H1 (cell line): ENCODE measurements around the gene AK2. TPM values are rescaled to one million over a fixed set of nuclear protein-coding genes. Genes with fewer than 3 reads are reported as not detected.

Source experiments
- CTCF ChIA-PET: fragments of 300-600 bp; sonication (Branson Sonifier 250); formaldehyde crosslinking; loops from one replicate; lab custom pipeline; 2021; ENCODE audit not compliant: partially characterized antibody; lab: Charles Lee
- POLR2A ChIA-PET: fragments of 300-600 bp; sonication (Branson Sonifier 250); formaldehyde crosslinking; loops from one replicate; lab custom pipeline; 2021; ENCODE audit warnings: inconsistent platforms; ENCODE audit not compliant: partially characterized antibody; lab: Charles Lee
- DNase-seq, 2 experiments: peaks; one replicate each; pipeline versions ENCODE4 v3.0.0 to v3.0.0-alpha.2; 2010 to 2022; ENCODE audit warnings: low spot score in 2 of 2, low read depth in 1 of 2, mixed read lengths in 1 of 2
- FAIRE-seq: peaks from 2 replicates; lab custom pipeline; 2011; peaks lifted over from hg19 to GRCh38; lab: Jason Lieb, UNC
- H2AFZ ChIP-seq: 2 replicates; pipeline ENCODE4 v1.8.1; 2012; ENCODE audit warnings: low read length, inconsistent platforms
- H2AK5ac ChIP-seq: 2 replicates; pipeline ENCODE4 v1.6.1; 2013; ENCODE audit warnings: low read depth, low read length
- H2BK120ac ChIP-seq: replicated peaks from 2 replicates; pipeline ENCODE3; 2013; ENCODE audit warnings: low read depth, low read length, inconsistent platforms
- H2BK12ac ChIP-seq: 2 replicates; pipeline ENCODE4 v1.6.1; 2013; ENCODE audit warnings: low read depth, low read length
- H2BK15ac ChIP-seq: 2 replicates; pipeline ENCODE4 v1.6.1; 2013; ENCODE audit warnings: low read length
- H2BK20ac ChIP-seq: 2 replicates; pipeline ENCODE4 v1.6.1; 2013; ENCODE audit warnings: low read length
- H2BK5ac ChIP-seq: 2 replicates; pipeline ENCODE4 v1.6.1; 2013; ENCODE audit warnings: low read depth, low read length
- H3K14ac ChIP-seq: 2 replicates; pipeline ENCODE4 v1.6.1; 2013; ENCODE audit warnings: inconsistent platforms; ENCODE audit not compliant: insufficient read length
- H3K18ac ChIP-seq: 2 replicates; pipeline ENCODE4 v1.6.1; 2013; ENCODE audit warnings: low read length; ENCODE audit errors: extremely low read depth
- H3K23ac ChIP-seq: 2 replicates; pipeline ENCODE4 v1.6.1; 2013; ENCODE audit warnings: inconsistent platforms; ENCODE audit not compliant: insufficient read length
- H3K23me2 ChIP-seq: 2 replicates; pipeline ENCODE4 v1.6.1; 2013; ENCODE audit warnings: low read depth, low read length
- H3K27ac ChIP-seq: 2 replicates; pipeline ENCODE4 v1.6.1; 2011; ENCODE audit warnings: low read depth, low read length, inconsistent platforms
- H3K27me3 ChIP-seq, 4 experiments: replicated peaks in 1 of 4; 1 replicate in 1 of 4; 2 replicates in 3 of 4; pipeline versions ENCODE4 v1.6.1 to v1.8.1; 2011 to 2013; ENCODE audit warnings: low read length in 3 of 4, mild to moderate bottlenecking in 3 of 4, inconsistent platforms in 2 of 4, mixed read lengths in 2 of 4, moderate library complexity in 1 of 4; ENCODE audit not compliant: control insufficient read depth in 3 of 4, insufficient read depth in 3 of 4; ENCODE audit errors: extremely low read depth in 1 of 4
- H3K36me3 ChIP-seq, 4 experiments: 2 replicates each; pipeline versions ENCODE4 v1.6.1 to v1.8.1; 2011 to 2013; ENCODE audit warnings: mild to moderate bottlenecking in 4 of 4, low read length in 3 of 4, moderate library complexity in 2 of 4, control low read depth in 1 of 4, inconsistent platforms in 1 of 4; ENCODE audit not compliant: insufficient read depth in 4 of 4, control insufficient read depth in 2 of 4
- H3K4ac ChIP-seq: replicated peaks from 2 replicates; pipeline ENCODE3; 2013; ENCODE audit warnings: low read length, low read depth, mixed read lengths, inconsistent platforms; ENCODE audit not compliant: insufficient read length
- H3K4me1 ChIP-seq, 4 experiments: replicated peaks in 1 of 4; 1 replicate in 1 of 4; 2 replicates in 3 of 4; pipeline versions ENCODE4 v1.6.1 to v1.8.1; 2011 to 2013; ENCODE audit warnings: low read length in 3 of 4, inconsistent platforms in 2 of 4, mixed read lengths in 1 of 4; ENCODE audit not compliant: insufficient read depth in 4 of 4, control insufficient read depth in 3 of 4
- H3K4me2 ChIP-seq, 2 experiments: 2 replicates each; pipeline versions ENCODE4 v1.6.1 to v1.8.1; 2011 to 2013; ENCODE audit warnings: low read depth in 2 of 2, low read length in 2 of 2, control low read depth in 1 of 2, inconsistent platforms in 1 of 2, mild to moderate bottlenecking in 1 of 2; ENCODE audit not compliant: insufficient read depth in 1 of 2
- H3K4me3 ChIP-seq, 4 experiments: fragments of 200-600, 300-600 bp in 1 of 4; sonication (generic), shearing (Covaris generic), sonication (Bioruptor Twin) in 1 of 4; 2 replicates each; pipeline versions ENCODE4 v1.5.1 to v1.8.1; 2011 to 2016; ENCODE audit warnings: low read length in 4 of 4, low read depth in 3 of 4, control low read depth in 2 of 4, inconsistent platforms in 2 of 4, mild to moderate bottlenecking in 2 of 4, mixed read lengths in 1 of 4, moderate library complexity in 1 of 4; ENCODE audit not compliant: insufficient read depth in 2 of 4; ENCODE audit errors: extremely low read depth in 1 of 4
- H3K56ac ChIP-seq: replicated peaks from 2 replicates; pipeline ENCODE3; 2013; ENCODE audit warnings: low read depth, mild to moderate bottlenecking, mixed read lengths, low read length, inconsistent platforms; ENCODE audit not compliant: insufficient read length
- H3K79me1 ChIP-seq: 2 replicates; pipeline ENCODE4 v1.6.1; 2013; ENCODE audit warnings: low read depth, low read length, control low read depth
- H3K79me2 ChIP-seq, 2 experiments: 2 replicates each; pipeline versions ENCODE4 v1.6.1 to v1.8.1; 2012 to 2013; ENCODE audit warnings: low read length in 2 of 2, mild to moderate bottlenecking in 2 of 2, inconsistent platforms in 1 of 2; ENCODE audit not compliant: insufficient read depth in 2 of 2, control insufficient read depth in 1 of 2
- H3K9ac ChIP-seq, 4 experiments: replicated peaks in 1 of 4; 1 replicate in 1 of 4; 2 replicates in 3 of 4; pipeline versions ENCODE4 v1.6.1 to v1.8.1; 2011 to 2013; ENCODE audit warnings: low read depth in 3 of 4, low read length in 3 of 4, control low read depth in 2 of 4, mild to moderate bottlenecking in 2 of 4, moderate library complexity in 2 of 4, inconsistent platforms in 1 of 4; ENCODE audit errors: extremely low read depth in 1 of 4
- H3K9me3 ChIP-seq, 2 experiments: 2 replicates each; pipeline versions ENCODE4 v1.6.1 to v1.8.1; 2012 to 2013; ENCODE audit warnings: mild to moderate bottlenecking in 2 of 2, moderate library complexity in 2 of 2, control low read depth in 1 of 2, inconsistent platforms in 1 of 2, low read depth in 1 of 2, low read length in 1 of 2, mixed read lengths in 1 of 2; ENCODE audit not compliant: insufficient read depth in 2 of 2
- H4K20me1 ChIP-seq, 2 experiments: replicated peaks in 1 of 2; 2 replicates each; pipeline versions ENCODE3 to v1.8.1; 2011 to 2013; ENCODE audit warnings: inconsistent platforms in 2 of 2, low read length in 2 of 2, mild to moderate bottlenecking in 1 of 2; ENCODE audit not compliant: insufficient read depth in 2 of 2, control insufficient read depth in 1 of 2
- H4K5ac ChIP-seq: 2 replicates; pipeline ENCODE4 v1.6.1; 2013; ENCODE audit warnings: low read length, low read depth, mixed read lengths, inconsistent platforms; ENCODE audit not compliant: insufficient read length
- H4K8ac ChIP-seq: 2 replicates; pipeline ENCODE4 v1.8.0; 2013; ENCODE audit warnings: mild to moderate bottlenecking, moderate library complexity, low read length, inconsistent platforms; ENCODE audit not compliant: insufficient read depth; ENCODE audit errors: extremely low read depth
- H4K91ac ChIP-seq: replicated peaks from 2 replicates; pipeline ENCODE3; 2013; ENCODE audit warnings: low read length, mixed read lengths, inconsistent platforms; ENCODE audit not compliant: insufficient read length
- BACH1 ChIP-seq: IDR thresholded peaks from 2 replicates; pipeline ENCODE4 v1.6.1; 2012; ENCODE audit warnings: low read length, improper control_type of control experiment
- FOSL1 ChIP-seq: IDR thresholded peaks from 2 replicates; pipeline ENCODE4 v1.6.1; 2011; ENCODE audit warnings: mild to moderate bottlenecking, low read depth, low read length, moderate library complexity; ENCODE audit not compliant: insufficient read depth
- GABPA ChIP-seq: IDR thresholded peaks from 2 replicates; pipeline ENCODE4 v1.6.1; 2011; ENCODE audit warnings: mild to moderate bottlenecking, low read length, moderate library complexity, borderline replicate concordance; ENCODE audit not compliant: insufficient read depth
- POU5F1 ChIP-seq: IDR thresholded peaks from 2 replicates; pipeline ENCODE4 v1.6.1; 2011; ENCODE audit warnings: low read depth, mild to moderate bottlenecking, low read length, moderate library complexity
- TAF1 ChIP-seq: IDR thresholded peaks from 2 replicates; pipeline ENCODE4 v1.6.1; 2011; ENCODE audit warnings: mild to moderate bottlenecking, low read depth, low read length
- TBP ChIP-seq: IDR thresholded peaks from 2 replicates; pipeline ENCODE4 v1.6.1; 2011; ENCODE audit warnings: low read depth, low read length, improper control_type of control experiment
- WGBS, 2 experiments: shearing (Covaris generic) in 1 of 2; methylation state at CpG; one replicate each; pipeline versions ENCODE4 v1.1.6 to v1.1.7; 2013 to 2015; ENCODE audit warnings: low lambda C conversion rate in 2 of 2, mixed read lengths in 2 of 2, inconsistent platforms in 1 of 2, low coverage in 1 of 2, missing lambda C conversion rate in 1 of 2; ENCODE audit not compliant: insufficient replicate concordance in 2 of 2, insufficient coverage in 1 of 2, insufficient read length in 1 of 2; ENCODE audit errors: extremely low coverage in 1 of 2, missing lambda C conversion rate in 1 of 2; 5-methylcytosine and 5-hydroxymethylcytosine counted together
- polyA plus RNA-seq, 7 experiments: library from polyadenylated mRNA; depleted of rRNA in 3 of 7; stranded (reverse) in 5 of 7; unstranded in 2 of 7; fragments of >200 nt in 5 of 7; fragments of 200-250 nt in 2 of 7; gene quantifications; 1 replicate in 5 of 7; 2 replicates in 1 of 7; 4 replicates in 1 of 7; pipeline versions ENCODE4 v1.2.1 to v1.2.3, GENCODE V29; 2011 to 2013; ENCODE audit warnings: missing spikeins in 2 of 7, mixed read lengths in 2 of 7
- total RNA-seq: library from RNA; stranded (reverse); fragmentation: NEBNext Ultra II Directional; extraction: Animal tissue kit (Norgen Biotek cat#: 25700); gene quantifications from 2 replicates; pipeline ENCODE4 v1.2.1, GENCODE V29; 2021

The AK2 gene
- total and polyA plus RNA-seq, 2 of the 8 experiments (the other 6 are each of a cell fraction or from before 2014, with no cell fraction given) = 92.3 to 137 TPM

DNA sequence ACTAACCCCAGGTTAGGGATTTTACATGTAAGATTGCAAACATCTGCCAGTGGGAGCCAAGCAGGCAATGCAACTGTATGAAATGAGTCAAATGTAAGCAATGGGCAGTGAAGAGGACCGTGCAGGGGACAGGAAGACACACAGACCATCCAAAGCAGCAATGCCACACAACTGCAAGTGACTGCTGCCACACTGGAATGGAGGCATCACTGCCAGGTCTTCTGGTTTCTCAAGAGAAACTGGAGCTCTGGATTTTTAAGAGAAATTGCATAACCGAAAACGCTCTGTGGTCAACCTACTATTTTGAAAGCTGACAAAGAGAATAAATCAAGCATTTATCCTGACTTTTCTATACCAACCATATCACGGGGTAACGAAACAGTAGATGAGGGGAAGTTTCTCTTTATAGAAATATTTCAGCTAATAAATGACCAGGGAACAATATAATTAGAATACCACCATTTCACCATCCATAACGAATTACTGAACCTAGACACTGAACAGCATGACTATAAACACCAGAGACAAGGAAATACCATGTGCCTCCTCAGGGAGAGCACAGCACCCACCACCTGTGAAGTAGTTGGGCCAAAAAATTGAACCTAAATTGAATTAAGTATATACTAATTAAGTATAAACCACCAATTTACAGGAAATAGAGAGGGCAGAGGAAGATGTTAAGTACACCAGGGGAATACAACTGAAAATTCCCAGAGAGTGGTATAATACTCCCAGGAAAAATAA lies 4.4 kb downstream of the AK2 start:
- ChIA-PET CTCF (interaction anchor here (0.8 kb wide), 1 partner anchor 26 kb away, joined by 3 read pairs; no protein-coding TSS in a partner anchor), POLR2A (interaction anchor here (0.9 kb wide), 1 partner anchor 18 kb away, joined by 3 read pairs; no protein-coding TSS in a partner anchor)
- TF ChIP-seq FOSL1 (no peak), TBP (no peak), GABPA (no peak), TAF1 (no peak), BACH1 (no peak), POU5F1 (no peak)
- Histone ChIP-seq H3K4me2 (no peak overlapping the region), H3K14ac (no peak overlapping the region), H3K4ac (no peak overlapping the region), H3K36me3 (peaks cover 0 to 7% (median 0%) of the 10 kb centered on the region in 4 experiments; a peak in 5 of 8 replicates), H4K8ac (no peak overlapping the region), H3K4me1 (peaks cover 0 to 8% (median 3%) of the 10 kb centered on the region in 4 experiments; a peak in 6 of 7 replicates), H3K79me1 (peaks cover 11% of the 10 kb centered on the region; the same call in 1 of the 2 replicates), H4K91ac (no peak overlapping the region), H2AFZ (no peak overlapping the region), H2AK5ac (no peak overlapping the region), H3K4me3 (no peak overlapping the region), H3K9me3 (no peaks in the 10 kb centered on the region), H2BK5ac (no peak overlapping the region), H3K23me2 (peaks cover 3% of the 10 kb centered on the region; the same call in 1 of the 2 replicates), H3K18ac (no peak overlapping the region), H4K20me1 (peaks cover 2 to 17% of the 10 kb centered on the region in 2 experiments), H2BK20ac (no peak overlapping the region), H3K56ac (no peak overlapping the region), H2BK15ac (no peak overlapping the region), H3K27me3 (peaks cover 0 to under 1% (median 0%) of the 10 kb centered on the region in 4 experiments; a peak in 1 of 7 replicates), H3K27ac (no peak overlapping the region), H3K79me2 (peaks cover 30 to 88% of the 10 kb centered on the region in 2 experiments), H2BK120ac (no peak overlapping the region), H4K5ac (no peak overlapping the region), H2BK12ac (no peak overlapping the region), H3K23ac (no peak overlapping the region), H3K9ac (peak overlapping the region in 1 of 4 experiments; percentile 28; a peak in 1 of 7 replicates)
- DNase-seq (no peak), FAIRE-seq (no peak)
- 91% methylated on average over 6 of the region's 6 CpGs; no CpG with 5 or more reads in 1 of the 2 experiments for WGBS, 2 experiments
